ENCODE results near the gene ATP9A.

DNA sequence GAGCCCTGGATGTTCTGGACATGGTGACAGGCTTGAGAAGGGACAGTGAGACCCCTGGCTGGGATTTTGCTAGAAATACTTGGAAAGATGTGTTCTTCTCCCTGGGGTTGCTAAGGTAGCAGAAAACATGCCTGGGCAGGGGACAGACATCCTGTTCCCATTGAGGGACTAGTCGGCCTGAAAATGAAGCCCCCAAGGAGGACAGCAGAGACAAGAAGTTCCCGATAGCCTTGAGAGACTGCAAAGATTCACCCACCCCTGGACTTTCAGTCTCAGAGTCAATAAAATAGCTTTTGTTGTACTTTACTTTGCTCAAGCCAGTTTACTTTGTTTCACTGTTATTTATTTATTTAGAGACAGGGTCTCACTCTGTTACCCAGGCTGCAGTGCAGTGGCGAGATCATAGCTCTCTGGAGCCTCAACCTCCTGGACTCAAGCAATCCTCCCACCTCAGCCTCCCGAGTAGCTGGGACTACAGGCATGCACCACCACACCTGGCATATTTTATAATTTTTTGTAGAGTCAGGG lies 28.4 kb downstream of the ATP9A start:
- TF ChIP-seq, protein P1, sequence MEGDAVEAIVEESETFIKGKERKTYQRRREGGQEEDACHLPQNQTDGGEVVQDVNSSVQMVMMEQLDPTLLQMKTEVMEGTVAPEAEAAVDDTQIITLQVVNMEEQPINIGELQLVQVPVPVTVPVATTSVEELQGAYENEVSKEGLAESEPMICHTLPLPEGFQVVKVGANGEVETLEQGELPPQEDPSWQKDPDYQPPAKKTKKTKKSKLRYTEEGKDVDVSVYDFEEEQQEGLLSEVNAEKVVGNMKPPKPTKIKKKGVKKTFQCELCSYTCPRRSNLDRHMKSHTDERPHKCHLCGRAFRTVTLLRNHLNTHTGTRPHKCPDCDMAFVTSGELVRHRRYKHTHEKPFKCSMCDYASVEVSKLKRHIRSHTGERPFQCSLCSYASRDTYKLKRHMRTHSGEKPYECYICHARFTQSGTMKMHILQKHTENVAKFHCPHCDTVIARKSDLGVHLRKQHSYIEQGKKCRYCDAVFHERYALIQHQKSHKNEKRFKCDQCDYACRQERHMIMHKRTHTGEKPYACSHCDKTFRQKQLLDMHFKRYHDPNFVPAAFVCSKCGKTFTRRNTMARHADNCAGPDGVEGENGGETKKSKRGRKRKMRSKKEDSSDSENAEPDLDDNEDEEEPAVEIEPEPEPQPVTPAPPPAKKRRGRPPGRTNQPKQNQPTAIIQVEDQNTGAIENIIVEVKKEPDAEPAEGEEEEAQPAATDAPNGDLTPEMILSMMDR (IDR thresholded peaks at IDR 0.05; ENCODE audit: low read depth, low read length, missing input control): no peak
- TF ChIP-seq, protein P2, sequence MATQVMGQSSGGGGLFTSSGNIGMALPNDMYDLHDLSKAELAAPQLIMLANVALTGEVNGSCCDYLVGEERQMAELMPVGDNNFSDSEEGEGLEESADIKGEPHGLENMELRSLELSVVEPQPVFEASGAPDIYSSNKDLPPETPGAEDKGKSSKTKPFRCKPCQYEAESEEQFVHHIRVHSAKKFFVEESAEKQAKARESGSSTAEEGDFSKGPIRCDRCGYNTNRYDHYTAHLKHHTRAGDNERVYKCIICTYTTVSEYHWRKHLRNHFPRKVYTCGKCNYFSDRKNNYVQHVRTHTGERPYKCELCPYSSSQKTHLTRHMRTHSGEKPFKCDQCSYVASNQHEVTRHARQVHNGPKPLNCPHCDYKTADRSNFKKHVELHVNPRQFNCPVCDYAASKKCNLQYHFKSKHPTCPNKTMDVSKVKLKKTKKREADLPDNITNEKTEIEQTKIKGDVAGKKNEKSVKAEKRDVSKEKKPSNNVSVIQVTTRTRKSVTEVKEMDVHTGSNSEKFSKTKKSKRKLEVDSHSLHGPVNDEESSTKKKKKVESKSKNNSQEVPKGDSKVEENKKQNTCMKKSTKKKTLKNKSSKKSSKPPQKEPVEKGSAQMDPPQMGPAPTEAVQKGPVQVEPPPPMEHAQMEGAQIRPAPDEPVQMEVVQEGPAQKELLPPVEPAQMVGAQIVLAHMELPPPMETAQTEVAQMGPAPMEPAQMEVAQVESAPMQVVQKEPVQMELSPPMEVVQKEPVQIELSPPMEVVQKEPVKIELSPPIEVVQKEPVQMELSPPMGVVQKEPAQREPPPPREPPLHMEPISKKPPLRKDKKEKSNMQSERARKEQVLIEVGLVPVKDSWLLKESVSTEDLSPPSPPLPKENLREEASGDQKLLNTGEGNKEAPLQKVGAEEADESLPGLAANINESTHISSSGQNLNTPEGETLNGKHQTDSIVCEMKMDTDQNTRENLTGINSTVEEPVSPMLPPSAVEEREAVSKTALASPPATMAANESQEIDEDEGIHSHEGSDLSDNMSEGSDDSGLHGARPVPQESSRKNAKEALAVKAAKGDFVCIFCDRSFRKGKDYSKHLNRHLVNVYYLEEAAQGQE (IDR thresholded peaks at IDR 0.05): no peak
- TF ChIP-seq, protein P3, sequence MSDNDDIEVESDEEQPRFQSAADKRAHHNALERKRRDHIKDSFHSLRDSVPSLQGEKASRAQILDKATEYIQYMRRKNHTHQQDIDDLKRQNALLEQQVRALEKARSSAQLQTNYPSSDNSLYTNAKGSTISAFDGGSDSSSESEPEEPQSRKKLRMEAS (IDR thresholded peaks at IDR 0.05): no peak
- TF ChIP-seq TAF1 (conservative IDR thresholded peaks at IDR 0.05) (no peak), GABPA (IDR thresholded peaks at IDR 0.05 in 1 of 2, conservative IDR thresholded peaks at IDR 0.05 in 1 of 2) (no peak), FOXA1 (IDR thresholded peaks at IDR 0.05) (no peak), RAD21 (IDR thresholded peaks at IDR 0.05) (no peak)
- TF ChIP-seq, protein P4, sequence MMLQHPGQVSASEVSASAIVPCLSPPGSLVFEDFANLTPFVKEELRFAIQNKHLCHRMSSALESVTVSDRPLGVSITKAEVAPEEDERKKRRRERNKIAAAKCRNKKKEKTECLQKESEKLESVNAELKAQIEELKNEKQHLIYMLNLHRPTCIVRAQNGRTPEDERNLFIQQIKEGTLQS (IDR thresholded peaks at IDR 0.05): no peak
- TF ChIP-seq, protein P5, sequence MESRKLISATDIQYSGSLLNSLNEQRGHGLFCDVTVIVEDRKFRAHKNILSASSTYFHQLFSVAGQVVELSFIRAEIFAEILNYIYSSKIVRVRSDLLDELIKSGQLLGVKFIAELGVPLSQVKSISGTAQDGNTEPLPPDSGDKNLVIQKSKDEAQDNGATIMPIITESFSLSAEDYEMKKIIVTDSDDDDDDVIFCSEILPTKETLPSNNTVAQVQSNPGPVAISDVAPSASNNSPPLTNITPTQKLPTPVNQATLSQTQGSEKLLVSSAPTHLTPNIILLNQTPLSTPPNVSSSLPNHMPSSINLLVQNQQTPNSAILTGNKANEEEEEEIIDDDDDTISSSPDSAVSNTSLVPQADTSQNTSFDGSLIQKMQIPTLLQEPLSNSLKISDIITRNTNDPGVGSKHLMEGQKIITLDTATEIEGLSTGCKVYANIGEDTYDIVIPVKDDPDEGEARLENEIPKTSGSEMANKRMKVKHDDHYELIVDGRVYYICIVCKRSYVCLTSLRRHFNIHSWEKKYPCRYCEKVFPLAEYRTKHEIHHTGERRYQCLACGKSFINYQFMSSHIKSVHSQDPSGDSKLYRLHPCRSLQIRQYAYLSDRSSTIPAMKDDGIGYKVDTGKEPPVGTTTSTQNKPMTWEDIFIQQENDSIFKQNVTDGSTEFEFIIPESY (IDR thresholded peaks at IDR 0.05): no peak

Measured in liver (tissue), 3 donors.